Measurements from ENCODE around the gene EFNB2.

EFNB2 gene

GRCh38 chr13:106499896-106500295, 35.6 kb downstream of the EFNB2 start:
- DNase-seq (ENCODE audit: low read depth): no peak

GRCh38 chr13:106499113-106499512, 36.3 kb downstream of the EFNB2 start:
- DNase-seq (ENCODE audit: low read depth): no peak

DNA sequence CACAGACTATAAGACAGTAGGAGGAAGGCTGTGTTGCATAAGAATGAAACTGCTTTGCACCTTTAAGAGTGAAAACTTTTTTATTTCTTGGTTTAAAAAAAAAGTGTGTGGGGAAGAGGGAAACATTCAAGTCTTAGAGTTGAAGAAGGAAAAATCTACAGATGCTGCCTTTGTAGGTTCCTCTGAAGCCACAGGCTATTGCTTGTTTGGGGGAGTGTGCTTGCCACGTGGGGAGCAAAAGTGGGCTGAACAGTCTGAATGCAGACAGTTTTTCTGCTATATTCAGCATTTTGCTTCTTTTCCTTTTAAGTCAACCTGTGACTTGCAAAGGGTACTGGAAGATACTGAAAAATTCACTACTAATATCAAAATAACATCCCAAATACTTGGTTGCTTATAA, 36.9 kb downstream of the EFNB2 start:
- no peak for DNase-seq (ENCODE audit: low read depth)

- DNase-seq (ENCODE audit: low read depth): no peak
Measured at GRCh38 chr13:106498158-106498557, 37.3 kb downstream of the EFNB2 start.

GRCh38 chr13:106497079-106497478, 38.4 kb downstream of the EFNB2 start:
- no peak for DNase-seq (ENCODE audit: low read depth)

DNA sequence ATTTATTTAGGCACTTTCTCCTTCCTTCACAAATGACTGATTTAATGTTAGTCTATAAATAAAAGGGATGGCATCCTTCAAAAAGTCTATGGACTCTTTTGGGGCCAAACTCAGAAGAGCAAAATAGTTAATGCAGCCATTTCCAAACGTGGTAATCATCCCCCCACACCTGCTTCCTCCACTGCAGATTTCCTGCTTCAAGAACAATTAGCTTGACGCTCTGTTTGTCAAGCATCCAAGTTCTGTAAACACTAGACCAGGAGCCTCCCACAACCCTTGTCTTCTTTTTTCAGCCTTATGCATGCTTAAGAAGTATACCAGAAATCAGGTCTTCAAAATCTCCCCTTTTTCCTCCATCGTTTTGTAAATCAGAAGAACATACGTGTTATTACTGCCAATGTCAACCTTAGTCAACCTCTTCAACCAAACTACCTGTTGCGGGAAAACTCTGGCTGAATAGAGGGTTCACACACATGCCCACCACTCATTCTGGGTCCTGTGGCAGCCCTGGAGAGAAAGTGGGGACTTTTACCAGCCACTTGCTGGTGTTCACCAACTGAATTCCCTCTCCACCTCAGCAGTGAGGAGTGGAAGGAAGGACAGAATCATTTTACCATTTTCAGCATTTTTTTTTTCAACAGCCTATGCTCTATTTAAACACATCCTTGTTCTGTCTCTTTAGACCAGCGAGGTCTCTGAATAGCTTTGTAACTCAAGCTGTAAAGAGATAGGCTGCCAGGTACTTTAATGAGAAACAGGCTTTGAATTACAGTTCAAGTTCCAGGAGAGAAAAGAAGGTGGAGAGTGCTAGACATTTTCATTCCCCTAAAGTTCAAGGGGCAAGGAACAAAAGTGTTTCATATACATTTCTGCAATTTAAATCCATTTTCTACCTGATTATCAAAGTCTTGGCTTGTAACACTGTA, 39.1 kb downstream of the EFNB2 start:
- no peak for DNase-seq (ENCODE audit: low read depth)

DNA sequence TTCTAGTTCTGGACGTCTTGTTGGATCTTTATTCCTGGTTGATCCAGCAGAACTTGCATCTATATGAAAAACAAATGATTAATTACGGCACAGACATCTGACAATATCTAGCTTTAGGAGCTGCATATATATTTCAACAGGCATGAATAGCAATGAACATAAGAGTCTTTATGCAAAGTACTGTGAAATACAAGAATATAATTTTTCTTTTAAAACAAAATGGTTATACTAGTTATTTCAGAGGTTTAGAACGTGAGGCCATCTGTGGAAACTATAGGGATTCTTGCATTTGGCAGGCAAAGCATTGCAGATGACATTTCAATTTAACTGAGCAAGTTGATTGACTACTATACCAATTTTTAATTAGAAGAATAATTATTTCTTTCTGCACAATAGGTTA, 40.5 kb downstream of the EFNB2 start:
- no peak for DNase-seq (ENCODE audit: low read depth)

GRCh38 chr13:106494506-106494905, 41.0 kb downstream of the EFNB2 start:
- no peak for DNase-seq (ENCODE audit: low read depth)

GRCh38 chr13:106493533-106494220, 41.8 kb downstream of the EFNB2 start:
- no peak for DNase-seq (ENCODE audit: low read depth)

DNA sequence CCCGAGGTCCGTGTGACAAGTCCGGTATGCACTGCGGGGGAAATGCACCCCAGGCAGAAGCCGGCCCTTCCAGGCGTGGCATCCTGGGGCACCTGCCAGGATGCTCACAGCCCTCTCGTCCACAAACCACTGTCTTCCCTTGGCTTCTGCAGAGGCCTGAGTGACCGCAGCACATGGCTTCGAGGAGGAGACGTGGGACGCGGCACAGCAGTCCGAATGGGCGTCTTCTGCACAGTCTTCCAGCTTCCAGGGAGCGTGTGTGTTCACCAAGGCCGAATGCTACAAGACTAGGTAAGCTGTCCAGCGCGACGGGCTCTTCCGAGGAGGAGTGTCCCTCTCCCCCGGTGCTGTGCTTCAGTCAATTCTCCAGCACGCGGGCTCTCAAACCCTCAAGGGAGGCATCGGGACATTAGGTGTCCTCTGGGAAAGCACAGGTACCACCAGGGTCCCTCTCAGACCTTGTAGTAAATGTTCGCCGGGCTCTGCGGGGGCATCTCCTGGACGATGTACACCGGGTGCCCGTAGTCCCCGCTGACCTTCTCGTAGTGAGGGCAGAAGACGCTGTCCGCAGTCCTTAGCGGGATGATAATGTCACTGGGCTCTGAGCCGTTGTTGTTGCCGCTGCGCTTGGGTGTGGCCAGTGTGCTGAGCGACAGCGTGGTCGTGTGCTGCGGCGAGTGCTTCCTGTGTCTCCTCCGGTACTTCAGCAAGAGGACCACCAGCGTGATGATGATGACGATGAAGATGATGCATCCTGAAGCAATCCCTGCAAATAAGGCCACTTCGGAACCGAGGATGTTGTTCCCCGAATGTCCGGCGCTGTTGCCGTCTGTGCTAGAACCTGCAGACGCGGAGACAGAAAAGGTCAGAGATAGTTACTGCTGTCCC, 42.6 kb downstream of the EFNB2 start:
- no peak for DNase-seq (ENCODE audit: low read depth)

DNA sequence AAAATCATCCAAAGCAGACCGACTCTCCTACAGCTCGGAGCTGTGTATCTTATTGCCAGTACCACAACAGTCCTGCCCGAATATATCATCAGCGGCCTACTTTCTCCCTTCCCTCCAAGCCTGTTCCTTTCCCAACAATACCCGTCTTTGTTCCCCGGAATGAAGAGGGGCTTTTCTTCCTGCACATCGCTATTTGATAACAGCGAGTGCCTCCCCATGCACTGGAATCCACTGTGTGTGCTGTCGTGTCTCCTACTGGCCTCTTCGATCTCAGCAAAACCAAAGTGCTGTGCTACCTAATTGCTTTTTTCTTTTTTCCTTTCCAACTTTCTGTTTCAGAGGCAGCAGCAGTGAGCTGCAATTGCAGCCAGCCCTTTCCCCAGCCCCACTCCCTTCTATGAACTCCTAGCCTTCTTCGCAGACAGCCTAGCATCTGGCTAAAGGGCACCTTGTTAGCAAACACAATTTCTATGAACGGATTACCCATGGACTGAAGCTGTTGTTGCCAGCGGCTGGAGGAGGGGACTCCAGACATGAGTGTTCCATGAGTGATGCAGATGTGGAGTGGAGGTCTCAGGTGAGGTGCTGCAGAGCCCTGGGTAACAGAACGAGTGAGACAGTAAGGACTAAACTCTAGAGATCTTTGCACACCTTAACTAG, 43.4 kb downstream of the EFNB2 start:
- DNase-seq (ENCODE audit: low read depth): no peak

DNA sequence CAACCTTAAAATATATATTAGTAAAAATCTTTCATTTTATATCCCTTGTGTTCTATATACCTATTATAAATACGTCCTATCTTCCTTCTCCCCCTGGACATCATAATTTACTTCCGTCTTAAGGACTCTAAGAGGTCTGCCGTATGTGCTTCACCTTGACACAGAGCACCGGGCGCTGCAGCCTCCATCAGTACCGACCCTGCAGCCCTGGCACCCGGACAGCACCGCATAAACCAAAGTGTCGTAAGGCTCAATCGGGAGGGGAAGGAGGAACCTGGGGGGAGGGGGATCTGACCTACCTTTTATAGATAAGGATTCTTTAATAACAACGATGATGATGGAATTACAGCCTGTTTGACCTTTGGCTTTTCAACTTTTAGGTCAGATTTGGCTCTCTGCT, 44.0 kb downstream of the EFNB2 start:
- no peak for DNase-seq (ENCODE audit: low read depth)

- DNase-seq (ENCODE audit: low read depth): no peak
Measured at GRCh38 chr13:106490569-106491321, 44.7 kb downstream of the EFNB2 start.

DNA sequence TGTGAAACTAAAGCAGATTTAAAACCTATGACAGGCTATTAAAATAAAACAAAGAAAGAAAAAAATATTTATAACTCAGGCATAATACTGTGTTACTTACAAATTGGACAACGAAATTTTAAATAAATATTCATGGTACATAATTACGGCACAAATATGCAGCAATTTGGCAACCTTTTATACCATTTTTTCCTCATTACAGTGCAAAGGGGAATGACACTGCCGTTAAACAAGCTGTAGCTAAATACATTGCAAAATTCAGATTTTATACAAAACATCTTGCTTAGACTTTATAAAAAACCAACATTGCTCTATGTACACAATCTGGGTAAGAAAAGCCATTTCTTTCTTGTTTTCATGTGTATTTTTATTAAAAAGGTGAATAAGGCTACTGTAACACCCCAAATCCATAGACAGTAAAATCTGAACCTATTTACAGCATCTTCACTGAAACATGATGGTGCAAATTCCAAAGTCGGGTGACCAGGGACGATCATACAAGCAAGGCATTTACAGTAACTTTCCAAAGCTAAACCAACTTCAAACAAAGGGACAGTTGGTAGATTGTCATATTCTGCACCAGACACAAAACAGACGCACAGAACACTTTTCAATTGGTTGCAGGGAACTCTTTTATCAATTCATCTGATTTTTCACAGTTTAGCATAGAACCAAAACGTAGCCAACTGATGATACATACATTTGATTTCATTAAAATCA, 45.5 kb downstream of the EFNB2 start:
- no peak for DNase-seq (ENCODE audit: low read depth)

DNA sequence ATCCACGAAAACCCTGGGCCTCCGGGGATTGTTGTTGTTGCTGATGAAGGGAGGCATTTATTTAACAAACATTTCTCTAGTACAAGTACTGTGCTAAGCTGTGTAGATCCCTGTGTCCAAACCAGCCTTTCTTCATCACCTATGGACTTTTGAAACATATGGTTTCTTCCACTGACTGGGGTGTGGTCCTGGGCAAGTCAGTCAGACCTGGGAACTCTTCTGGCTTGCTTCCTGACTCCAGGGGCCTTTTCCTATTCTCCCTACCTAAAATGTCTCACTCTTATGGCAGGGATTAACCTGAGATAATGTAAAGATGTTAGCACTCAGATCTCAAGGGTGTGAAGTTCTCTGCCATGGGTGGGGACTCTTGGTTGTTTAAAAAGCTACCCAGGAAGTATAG, 46.8 kb downstream of the EFNB2 start:
- DNase-seq (ENCODE audit: low read depth): no peak

DNA sequence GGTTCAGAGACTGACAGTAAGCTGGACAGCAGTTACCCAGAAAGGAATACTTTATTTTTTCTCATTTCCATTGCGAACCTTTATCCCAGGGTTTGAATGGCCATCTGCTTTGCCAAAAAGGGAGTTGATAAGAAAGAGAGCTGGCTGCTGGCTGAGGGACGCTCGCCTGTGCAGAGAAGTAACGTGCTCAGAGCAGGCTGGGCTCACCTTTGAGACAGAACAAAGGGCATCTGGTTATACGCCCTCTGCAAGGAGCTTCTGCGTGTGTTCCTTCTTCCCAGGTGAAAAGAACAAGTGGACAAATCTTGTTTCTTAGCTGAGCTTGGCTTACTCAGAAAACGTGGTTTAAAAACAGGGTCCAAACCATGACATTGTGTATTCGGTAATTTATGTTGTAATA, 47.4 kb downstream of the EFNB2 start:
- no peak for DNase-seq (ENCODE audit: low read depth)

DNA sequence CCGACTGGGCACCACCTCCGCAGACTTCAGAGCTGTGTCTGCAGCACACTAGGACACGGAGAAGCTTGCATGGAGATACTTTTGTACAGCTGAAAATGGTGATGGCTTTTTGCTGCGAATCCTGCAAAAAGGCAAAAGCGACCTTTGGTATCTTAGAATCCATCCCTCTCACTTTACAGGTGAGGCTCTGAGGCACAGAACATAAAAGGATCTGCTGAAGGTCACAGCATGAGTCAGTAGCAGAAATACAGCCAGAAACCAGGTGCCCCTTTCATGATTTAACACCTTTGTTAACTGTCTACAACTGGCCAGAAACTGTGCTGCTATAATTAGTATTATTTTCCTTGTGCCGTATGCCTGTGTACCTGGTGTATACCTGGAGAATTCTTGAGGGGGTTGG, 48.3 kb downstream of the EFNB2 start:
- DNase-seq (ENCODE audit: low read depth): no peak

DNA sequence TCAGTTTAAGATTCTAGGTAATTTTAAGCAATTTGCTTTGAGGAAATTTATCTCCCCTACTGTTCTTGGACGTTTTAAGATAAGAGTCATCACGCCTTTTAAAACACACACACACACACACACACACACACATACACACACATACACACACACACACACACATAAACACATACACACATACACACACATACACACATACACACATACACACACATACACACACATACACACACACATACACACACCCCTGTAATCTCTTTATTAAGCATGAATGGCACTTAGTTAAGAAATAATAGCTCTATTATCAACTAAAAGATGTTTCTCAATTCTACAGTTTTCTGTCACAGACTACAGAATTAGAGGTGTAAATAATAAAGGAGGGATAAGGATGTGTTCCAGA, 49.2 kb downstream of the EFNB2 start:
- DNase-seq (ENCODE audit: low read depth): no peak

- no peak for DNase-seq (ENCODE audit: low read depth)
Measured at GRCh38 chr13:106484537-106485193, 50.8 kb downstream of the EFNB2 start.

- DNase-seq (ENCODE audit: low read depth): no peak
Measured at GRCh38 chr13:106484084-106484483, 51.4 kb downstream of the EFNB2 start.

All from stimulated activated CD8-positive, alpha-beta memory T cell treated with anti-CD3 and anti-CD28 coated beads, Interleukin-4, amount 100 ng/mL, for 24 hours (primary cell).